Inflammatory macrophage treated with lipopolysaccharide for 4 hours (primary cell): ENCODE measurements around the gene USP6NL.
"Not testable (repeated sequence)": the region's sequence is repeated elsewhere in the genome, so short reads cannot be mapped to it uniquely, and the experiment has no call there.

Experiments used
- DNase-seq: peaks from one replicate; pipeline ENCODE4 v3.0.0-alpha.2; 2020

The USP6NL gene

DNA sequence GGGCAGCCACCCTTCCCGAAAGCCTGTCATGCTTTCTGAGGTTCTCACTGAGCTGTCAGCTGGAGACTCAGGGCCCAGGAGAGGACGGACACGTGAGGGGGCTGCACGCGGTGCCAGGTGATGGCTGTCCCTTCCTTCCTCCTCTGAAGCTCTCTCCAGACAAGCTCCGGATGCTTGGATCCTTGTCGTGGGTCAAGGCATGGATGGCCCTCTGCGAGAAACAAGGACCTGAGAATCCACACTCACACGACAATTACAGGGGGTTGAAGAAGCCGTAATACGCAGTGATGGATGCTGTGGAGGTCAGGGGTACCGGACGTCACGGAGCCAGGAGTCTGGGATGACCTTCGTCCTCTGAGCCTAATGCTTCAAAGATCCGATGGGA lies 170.3 kb downstream of the USP6NL start:
- DNase-seq, result no peak

GRCh38 chr10:11440250-11441150 lies 170.9 kb downstream of the USP6NL start:
- peak; percentile 13 for DNase-seq

- DNase-seq, result no peak
Observed at GRCh38 chr10:11439523-11440053, 171.9 kb downstream of the USP6NL start.

DNA sequence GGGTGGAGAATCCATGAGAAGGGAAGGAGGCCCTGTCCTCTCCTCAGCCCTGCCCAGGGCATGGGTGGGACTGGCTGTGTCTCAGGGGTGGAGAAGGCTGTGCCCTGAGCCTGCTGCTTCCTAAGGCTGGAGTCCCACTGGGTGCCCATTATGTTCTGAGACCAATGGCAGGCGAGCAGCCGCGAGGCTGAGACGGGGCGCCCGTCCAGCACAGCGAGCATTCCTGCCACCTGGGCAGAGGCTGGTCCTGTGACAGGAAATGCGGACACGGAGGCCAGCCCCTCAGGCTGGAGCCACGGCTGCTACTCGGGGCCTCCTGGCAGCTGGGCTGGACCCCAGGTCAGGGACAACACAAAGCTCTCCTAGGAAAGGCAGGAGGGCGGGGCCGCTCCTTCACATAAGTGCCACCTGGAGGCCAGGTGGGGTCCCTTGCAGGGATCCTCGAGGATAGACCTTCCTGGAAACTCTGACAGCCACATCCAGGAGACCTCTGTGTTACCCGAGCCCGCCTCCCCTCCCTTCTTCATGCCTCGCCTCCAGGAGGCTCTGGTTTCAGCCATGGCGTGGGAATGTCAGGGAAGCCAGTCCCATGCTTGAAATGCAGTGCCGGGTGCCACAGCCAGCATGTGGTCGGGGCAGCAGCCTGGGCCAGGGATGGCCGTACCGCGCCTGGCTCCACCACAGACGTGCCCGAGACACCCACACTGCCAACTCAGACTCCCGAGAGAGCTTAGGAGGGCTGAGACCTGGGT lies 173.9 kb downstream of the USP6NL start:
- no peak for DNase-seq

DNA sequence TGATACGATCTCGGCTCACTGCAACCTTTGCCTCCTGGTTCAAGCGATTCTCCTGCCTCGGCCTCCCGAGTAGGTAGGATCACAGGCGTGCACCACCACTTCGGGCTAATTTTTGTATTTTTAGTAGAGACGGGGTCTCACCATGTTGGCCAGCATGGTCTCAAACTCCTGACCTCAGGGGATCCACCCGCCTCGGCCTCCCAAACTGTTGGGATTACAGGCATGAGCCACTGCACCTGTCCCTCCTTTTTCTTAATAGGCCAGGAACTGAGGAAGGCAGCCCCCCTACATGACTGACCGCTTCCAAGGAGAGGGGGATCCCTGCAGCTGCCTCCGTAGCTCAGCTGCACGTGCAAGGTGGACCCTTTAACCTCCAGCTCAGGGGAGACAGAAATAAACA lies 175.0 kb downstream of the USP6NL start:
- not testable (repeated sequence) for DNase-seq

- DNase-seq, result no peak
Observed at GRCh38 chr10:11435581-11435981, 175.9 kb downstream of the USP6NL start.

GRCh38 chr10:11434324-11434723 lies 177.1 kb downstream of the USP6NL start:
- no peak for DNase-seq

GRCh38 chr10:11433657-11434056 lies 177.8 kb downstream of the USP6NL start:
- DNase-seq, result no peak

- no peak for DNase-seq
Observed at GRCh38 chr10:11431216-11431555, 180.3 kb downstream of the USP6NL start.

GRCh38 chr10:11430421-11431215 lies 180.8 kb downstream of the USP6NL start:
- DNase-seq, result no peak

GRCh38 chr10:11429439-11430052 lies 181.9 kb downstream of the USP6NL start:
- no peak for DNase-seq

- DNase-seq, result no peak
Observed at GRCh38 chr10:11425676-11426075, 185.8 kb downstream of the USP6NL start.

- DNase-seq, result no peak
Observed at GRCh38 chr10:11425296-11425610, 186.2 kb downstream of the USP6NL start.

DNA sequence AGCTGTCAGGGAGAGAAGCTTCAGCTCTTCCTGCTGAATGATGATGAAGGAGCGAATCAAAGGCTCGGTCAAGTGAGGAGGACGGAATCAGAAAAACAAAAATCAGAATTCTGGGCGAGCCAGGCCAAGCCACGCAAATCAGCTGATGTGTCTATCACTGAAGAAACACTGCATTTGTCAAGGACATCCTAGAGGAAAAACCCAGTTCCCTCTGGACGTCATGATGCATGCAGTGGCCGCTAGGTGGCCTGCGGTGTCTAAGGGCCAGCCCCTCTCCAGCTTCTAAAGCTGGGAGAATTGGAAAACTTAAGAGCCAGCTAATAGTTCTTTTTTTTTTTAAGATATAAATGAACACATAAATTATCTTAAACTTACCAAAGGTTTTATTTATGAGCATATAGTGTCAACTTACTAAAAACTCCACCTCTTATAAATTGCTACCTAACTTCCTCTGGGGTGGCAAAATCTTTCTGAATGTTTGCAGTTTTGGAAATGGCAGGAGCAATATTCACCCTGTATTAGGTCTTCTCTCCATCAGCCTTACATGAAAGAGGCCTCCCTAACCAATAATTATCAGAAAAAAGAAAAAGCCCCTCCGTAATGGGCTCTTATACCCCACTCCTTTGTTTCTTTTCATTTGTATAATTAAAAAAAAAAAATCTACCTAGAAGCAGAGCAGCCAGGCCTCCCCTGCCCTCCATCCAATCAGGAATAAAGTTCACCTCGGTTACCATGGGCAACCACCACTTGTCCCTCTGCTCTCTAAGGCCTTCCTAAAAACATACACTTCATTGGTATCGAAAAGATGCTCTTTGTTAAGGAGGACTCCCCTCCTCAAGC lies 186.8 kb downstream of the USP6NL start:
- peak; percentile 37 for DNase-seq

GRCh38 chr10:11416974-11417373 lies 194.5 kb downstream of the USP6NL start:
- no peak for DNase-seq

GRCh38 chr10:11415095-11415494 lies 196.4 kb downstream of the USP6NL start:
- no peak for DNase-seq

DNA sequence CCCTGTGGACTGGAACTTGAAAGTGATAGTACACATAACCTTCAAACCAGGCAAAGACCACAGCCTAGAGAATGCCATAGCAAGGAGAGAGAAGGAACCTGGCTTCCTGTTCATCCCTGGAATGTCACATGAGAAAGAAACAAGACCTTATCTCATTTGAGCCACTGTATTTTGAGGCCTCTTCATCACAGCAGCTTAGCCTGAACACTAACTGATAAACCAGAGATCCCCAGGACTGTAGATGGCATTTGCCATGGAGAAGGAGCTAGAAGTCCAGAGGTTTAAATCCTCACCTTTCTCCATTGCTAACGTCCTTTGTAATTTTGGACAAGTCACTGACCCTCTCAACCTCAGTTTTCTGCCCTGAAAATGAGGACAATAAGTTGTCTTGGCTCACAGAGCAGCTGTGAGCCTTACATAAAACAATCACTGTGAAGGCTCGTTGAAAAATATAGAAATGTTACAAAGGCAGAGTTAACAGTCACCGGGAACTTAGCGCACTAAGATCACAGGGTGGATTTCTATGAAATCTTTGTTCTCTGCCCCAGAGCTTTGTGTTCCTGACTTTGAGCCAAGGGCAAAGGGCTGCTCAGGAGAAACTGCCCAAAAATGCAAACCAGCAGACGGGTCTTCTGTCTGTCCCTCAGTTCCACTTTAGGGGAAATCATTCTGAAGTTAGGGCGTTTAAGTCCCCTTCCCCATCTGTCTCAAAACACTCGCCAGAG lies 197.0 kb downstream of the USP6NL start:
- DNase-seq, result no peak

- DNase-seq, result no peak
Observed at GRCh38 chr10:11411926-11412545, 199.4 kb downstream of the USP6NL start.

GRCh38 chr10:11409357-11409756 lies 202.1 kb downstream of the USP6NL start:
- no peak for DNase-seq

- no peak for DNase-seq
Observed at GRCh38 chr10:11407939-11408338, 203.5 kb downstream of the USP6NL start.

DNA sequence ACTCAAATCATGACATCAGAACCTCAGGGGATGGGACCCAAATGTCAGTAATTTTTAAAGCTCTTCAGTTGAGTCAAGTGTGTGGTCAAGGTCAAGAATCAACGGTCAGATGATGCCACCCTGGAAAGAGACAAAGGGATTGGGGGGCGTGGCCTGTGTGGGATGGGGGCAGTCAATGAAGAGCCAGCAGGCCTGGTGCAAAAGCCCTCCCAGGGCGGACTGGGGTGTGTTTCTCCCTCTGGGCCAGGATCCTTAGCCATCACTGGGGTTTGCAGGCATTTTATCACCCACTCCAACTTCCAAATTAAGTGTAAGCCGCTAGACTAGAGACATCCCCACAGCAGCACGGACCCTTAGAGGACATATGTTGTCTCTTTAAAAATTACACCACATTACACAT lies 204.7 kb downstream of the USP6NL start:
- no peak for DNase-seq
